ENCODE results near the gene SAMHD1.
"Not testable (repeated sequence)": the region's sequence is repeated elsewhere in the genome, so short reads cannot be mapped to it uniquely, and the experiment has no call there.

Gene SAMHD1

DNA sequence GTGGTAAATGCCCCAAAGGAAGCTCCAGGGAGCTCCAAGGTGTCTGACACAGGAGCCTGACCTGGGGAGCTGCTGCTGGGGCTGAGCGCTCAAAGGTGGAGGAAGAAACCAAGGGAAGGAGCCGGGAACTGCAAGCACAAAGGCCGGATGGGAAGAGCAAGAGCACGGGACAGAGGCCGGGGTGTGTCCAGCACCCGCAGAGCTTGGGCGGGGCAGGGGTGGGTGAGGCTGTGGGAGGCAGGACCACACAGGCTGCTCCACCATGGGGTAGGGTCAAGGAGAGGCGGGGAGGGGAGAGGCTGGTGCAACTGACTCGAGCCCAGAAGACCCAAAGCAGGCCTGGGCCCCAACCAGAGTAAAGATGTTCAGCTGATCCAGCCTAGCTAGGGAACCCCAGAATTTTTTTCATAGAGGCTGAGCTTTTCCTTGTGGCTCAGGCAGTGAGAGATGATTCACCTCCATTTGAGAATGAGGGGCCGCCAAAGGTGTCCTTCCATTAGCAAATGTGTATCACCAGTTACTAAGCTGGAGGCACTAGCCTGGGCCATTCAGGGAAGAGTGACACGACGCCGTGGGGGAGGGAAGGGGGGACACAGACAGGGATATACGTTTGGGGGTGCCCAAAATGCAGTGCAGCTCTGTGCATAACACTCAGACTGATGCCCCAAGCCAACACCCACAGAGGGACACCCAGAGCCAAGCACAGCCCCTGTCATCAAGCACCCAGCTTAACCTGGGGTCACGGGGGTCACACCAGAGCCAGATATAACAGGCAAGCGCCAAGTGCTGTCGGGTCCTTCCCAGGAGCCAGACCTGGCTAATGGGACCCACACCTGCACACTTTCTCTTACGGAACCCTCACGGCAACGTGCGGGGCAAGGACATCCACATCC, 96.9 kb downstream of the SAMHD1 start:
- no peaks in the 10 kb centered on the region for H3K36me3 Mint-ChIP-seq
- H3K27me3 Mint-ChIP-seq = peaks cover 12% of the 10 kb centered on the region
- CTCF ChIA-PET = interaction anchor here (1.2 to 1.6 kb wide), 3 partner anchors 29 to 80 kb away, joined by 3 to 5 read pairs (median 4); partner anchors contain the start of gene DSN1
- no peaks in the 10 kb centered on the region for H3K9me3 Mint-ChIP-seq
- DNase-seq = no peak
- H3K4me1 Mint-ChIP-seq = peaks cover 19% of the 10 kb centered on the region
- H3K27ac Mint-ChIP-seq = no peak overlapping the region
- no peak overlapping the region for H3K4me3 Mint-ChIP-seq

- CTCF ChIA-PET = no interaction called here
Measured at GRCh38 chr20:36852187-36852586, 99.3 kb downstream of the SAMHD1 start.

DNA sequence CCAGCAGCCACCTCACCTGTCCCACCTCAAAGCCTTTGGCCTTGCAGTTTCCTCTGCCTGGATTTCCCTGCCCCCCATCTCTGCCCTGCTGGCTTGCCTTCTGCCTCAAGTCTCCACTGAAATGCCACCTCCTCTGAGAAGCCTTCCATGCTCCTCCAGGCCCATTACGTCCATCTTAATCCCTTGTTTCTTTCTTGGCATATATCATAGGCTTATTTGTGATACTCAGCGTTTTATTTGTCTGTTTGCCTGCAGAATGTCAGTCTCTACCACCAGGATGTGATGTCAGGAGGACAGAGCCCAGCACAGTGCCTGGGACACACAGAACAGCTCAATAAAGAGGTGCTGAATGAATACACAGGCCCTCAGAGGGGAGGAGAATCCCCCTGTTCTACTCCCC, 100.0 kb downstream of the SAMHD1 start:
- no peaks in the 10 kb centered on the region for H3K36me3 Mint-ChIP-seq
- peaks cover 10% of the 10 kb centered on the region for H3K4me1 Mint-ChIP-seq
- peaks cover 16% of the 10 kb centered on the region for H3K27me3 Mint-ChIP-seq
- CTCF ChIA-PET = no interaction called here
- no peaks in the 10 kb centered on the region for H3K9me3 Mint-ChIP-seq
- DNase-seq = no peak
- H3K27ac Mint-ChIP-seq = no peak overlapping the region
- no peak overlapping the region for H3K4me3 Mint-ChIP-seq

More at GRCh38 chr20:36852187-36852586, 99.3 kb downstream of the SAMHD1 start:
- H3K27me3 Mint-ChIP-seq = peaks cover 11% of the 10 kb centered on the region
- no peak overlapping the region for H3K27ac Mint-ChIP-seq
- no peaks in the 10 kb centered on the region for H3K36me3 Mint-ChIP-seq
- no peak overlapping the region for H3K4me3 Mint-ChIP-seq
- no peaks in the 10 kb centered on the region for H3K9me3 Mint-ChIP-seq
- no peak for DNase-seq
- peaks cover 17% of the 10 kb centered on the region for H3K4me1 Mint-ChIP-seq

DNA sequence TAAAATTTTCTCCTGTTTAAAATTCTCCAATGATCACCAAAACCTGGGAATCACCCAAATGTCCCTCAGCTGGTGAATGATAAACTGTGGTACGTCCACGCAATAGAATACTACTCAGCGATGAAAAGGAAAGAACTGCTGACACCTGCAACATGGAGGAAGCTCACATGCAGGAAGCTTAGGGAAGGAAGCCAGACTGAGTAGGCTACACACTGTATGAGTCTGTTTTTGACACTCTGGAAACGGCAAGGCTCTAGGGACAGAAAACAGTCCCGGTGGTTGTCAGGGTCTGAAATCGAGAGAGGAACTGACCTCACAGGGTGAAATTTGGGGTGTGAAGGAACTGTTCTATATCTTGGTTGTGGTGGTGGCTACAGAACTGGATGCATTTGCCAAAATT, 100.7 kb downstream of the SAMHD1 start:
- Mint-ChIP-seq H3K36me3 (no peaks in the 10 kb centered on the region), H3K27ac (no peak overlapping the region), H3K4me1 (peaks cover 3% of the 10 kb centered on the region), H3K27me3 (peaks cover 21% of the 10 kb centered on the region), H3K4me3 (no peak overlapping the region), H3K9me3 (no peaks in the 10 kb centered on the region)
- CTCF ChIA-PET = no interaction called here
- DNase-seq = no peak

DNA sequence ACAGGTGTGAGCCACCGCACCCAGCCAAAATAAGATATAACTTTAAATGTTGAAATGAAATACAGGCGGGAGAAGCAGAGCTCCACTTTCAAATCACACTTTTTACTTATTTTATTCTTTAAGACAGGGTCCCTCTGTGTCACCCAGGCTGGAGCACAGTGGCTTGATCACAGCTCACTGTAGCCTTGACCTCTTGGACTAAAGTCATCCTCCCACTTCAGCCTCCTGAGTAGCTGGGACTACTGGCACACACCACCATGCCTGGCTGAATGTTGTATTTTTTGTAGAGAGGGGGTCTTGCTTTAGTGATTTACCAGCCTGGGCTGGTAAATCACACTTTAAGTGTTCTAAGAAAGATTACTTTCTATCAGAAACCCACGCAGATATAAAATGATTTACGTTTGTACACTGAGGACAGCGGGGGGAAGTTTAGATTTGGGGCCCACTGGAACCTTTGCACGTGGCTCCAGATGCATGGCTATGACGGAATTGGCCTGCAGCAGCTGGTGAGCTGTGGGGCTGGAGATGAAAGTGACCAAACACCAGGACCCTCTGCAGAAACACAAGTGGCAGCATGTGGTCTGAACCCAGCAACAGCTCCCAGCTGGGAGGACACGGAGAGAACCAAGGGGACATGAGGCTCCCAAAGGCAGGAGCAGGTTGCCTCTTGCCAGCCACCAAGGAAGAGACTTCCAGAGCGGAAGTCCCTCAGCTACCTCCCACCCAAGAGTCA, 102.0 kb downstream of the SAMHD1 start:
- Mint-ChIP-seq H3K27me3 (peaks cover 21% of the 10 kb centered on the region), H3K27ac (no peak overlapping the region), H3K36me3 (no peaks in the 10 kb centered on the region), H3K4me3 (no peak overlapping the region), H3K4me1 (no peaks in the 10 kb centered on the region), H3K9me3 (no peaks in the 10 kb centered on the region)
- CTCF ChIA-PET = interaction anchor here (5.4 kb wide), 1 partner anchor 13 kb away, joined by 30 read pairs; no protein-coding TSS in a partner anchor
- DNase-seq = no peak

DNA sequence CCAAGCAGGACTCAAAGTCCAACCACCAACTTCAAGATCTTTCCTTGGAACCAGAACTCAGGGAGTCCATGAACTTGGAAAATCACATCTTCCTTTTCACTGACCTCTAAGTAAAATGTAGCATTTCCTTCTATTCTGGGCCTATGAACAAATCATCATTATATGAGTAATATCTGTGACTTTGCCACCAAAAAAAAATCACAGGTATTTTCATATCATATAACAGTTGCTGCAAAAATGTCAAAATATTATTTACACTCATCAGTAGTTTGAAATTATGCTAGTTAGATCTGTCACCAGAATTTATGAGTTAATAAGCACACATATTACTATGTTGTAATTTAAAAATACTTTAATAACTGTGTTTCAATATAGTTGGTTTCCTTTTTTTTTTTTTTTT, 102.8 kb downstream of the SAMHD1 start:
- DNase-seq = no peak
- CTCF ChIA-PET = interaction anchor here (5.4 kb wide), 1 partner anchor 12 kb away, joined by 30 read pairs; no protein-coding TSS in a partner anchor
- H3K4me3 Mint-ChIP-seq = no peak overlapping the region
- H3K4me1 Mint-ChIP-seq = peaks cover 3% of the 10 kb centered on the region
- H3K27ac Mint-ChIP-seq = no peak overlapping the region
- H3K36me3 Mint-ChIP-seq = no peaks in the 10 kb centered on the region
- no peaks in the 10 kb centered on the region for H3K9me3 Mint-ChIP-seq
- H3K27me3 Mint-ChIP-seq = peaks cover 21% of the 10 kb centered on the region

DNA sequence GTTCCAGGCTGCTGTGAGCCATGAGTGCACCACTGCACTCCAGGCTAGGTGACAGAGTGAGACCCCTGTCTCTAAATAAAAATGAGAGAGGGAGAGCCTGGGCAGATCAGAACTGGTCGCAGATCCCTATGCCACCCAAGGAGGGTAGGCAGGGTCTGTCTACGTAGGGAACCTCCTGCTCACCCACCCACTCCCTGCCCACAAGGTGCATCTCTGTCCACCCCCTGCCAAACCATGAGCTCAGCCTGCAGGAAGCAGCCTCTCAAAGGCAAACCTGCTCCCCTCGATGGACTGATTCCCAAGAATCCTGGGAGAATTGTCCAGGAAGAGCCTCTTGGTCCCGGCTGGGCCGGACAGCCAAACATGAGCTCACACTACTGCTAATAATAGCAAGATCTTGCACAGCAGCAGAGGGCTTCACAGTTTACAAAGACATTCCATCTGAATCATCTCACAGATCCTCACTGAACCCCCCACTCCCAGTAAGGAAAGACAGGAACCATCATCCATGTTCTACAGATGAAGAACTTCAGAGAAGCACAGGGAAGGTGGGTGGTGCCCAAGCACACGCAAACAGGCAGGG, 103.3 kb downstream of the SAMHD1 start:
- DNase-seq = no peak
- CTCF ChIA-PET = interaction anchor here (5.4 kb wide), 1 partner anchor 12 kb away, joined by 30 read pairs; no protein-coding TSS in a partner anchor
- Mint-ChIP-seq H3K36me3 (no peaks in the 10 kb centered on the region), H3K4me3 (no peak overlapping the region), H3K27me3 (peaks cover 21% of the 10 kb centered on the region), H3K27ac (no peak overlapping the region), H3K9me3 (no peaks in the 10 kb centered on the region), H3K4me1 (peaks cover 8% of the 10 kb centered on the region)

GRCh38 chr20:36847710-36848040, 103.8 kb downstream of the SAMHD1 start:
- no peak overlapping the region for H3K4me3 Mint-ChIP-seq
- H3K36me3 Mint-ChIP-seq = no peaks in the 10 kb centered on the region
- CTCF ChIA-PET = interaction anchor here (1.3 to 5.4 kb wide), 3 partner anchors 9 to 39 kb away, joined by 3 to 30 read pairs (median 6); no protein-coding TSS in a partner anchor
- H3K27ac Mint-ChIP-seq = no peak overlapping the region
- no peak for DNase-seq
- peaks cover 11% of the 10 kb centered on the region for H3K4me1 Mint-ChIP-seq
- H3K27me3 Mint-ChIP-seq = peaks cover 21% of the 10 kb centered on the region
- H3K9me3 Mint-ChIP-seq = no peaks in the 10 kb centered on the region

GRCh38 chr20:36847009-36847709, 104.3 kb downstream of the SAMHD1 start:
- H3K4me1 Mint-ChIP-seq = peaks cover 16% of the 10 kb centered on the region
- H3K9me3 Mint-ChIP-seq = no peaks in the 10 kb centered on the region
- no peak overlapping the region for H3K27ac Mint-ChIP-seq
- CTCF ChIA-PET = interaction anchor here (1.3 to 5.4 kb wide), 3 partner anchors 10 to 38 kb away, joined by 3 to 30 read pairs (median 6); no protein-coding TSS in a partner anchor
- H3K4me3 Mint-ChIP-seq = no peak overlapping the region
- DNase-seq = no peak
- peaks cover 21% of the 10 kb centered on the region for H3K27me3 Mint-ChIP-seq
- no peaks in the 10 kb centered on the region for H3K36me3 Mint-ChIP-seq

GRCh38 chr20:36845288-36845971, 106.1 kb downstream of the SAMHD1 start:
- H3K4me3 Mint-ChIP-seq = no peak overlapping the region
- no peak for DNase-seq
- H3K36me3 Mint-ChIP-seq = no peaks in the 10 kb centered on the region
- no peak overlapping the region for H3K27ac Mint-ChIP-seq
- CTCF ChIA-PET = interaction anchor here (5.4 kb wide), 1 partner anchor 9 kb away, joined by 30 read pairs; no protein-coding TSS in a partner anchor
- peaks cover 25% of the 10 kb centered on the region for H3K4me1 Mint-ChIP-seq
- peaks cover 21% of the 10 kb centered on the region for H3K27me3 Mint-ChIP-seq
- H3K9me3 Mint-ChIP-seq = no peaks in the 10 kb centered on the region

GRCh38 chr20:36841030-36841429, 110.5 kb downstream of the SAMHD1 start:
- H3K36me3 Mint-ChIP-seq, H3K4me3 Mint-ChIP-seq, H3K27me3 Mint-ChIP-seq, DNase-seq, H3K9me3 Mint-ChIP-seq: not testable (repeated sequence)
- peaks cover 39% of the 10 kb centered on the region for H3K4me1 Mint-ChIP-seq
- peak overlapping the region; percentile 54 for H3K27ac Mint-ChIP-seq
- CTCF ChIA-PET = interaction anchor here (0.6 to 1.6 kb wide), 6 partner anchors 11 to 46 kb away, joined by 3 to 5 read pairs (median 4); no protein-coding TSS in a partner anchor
